Measurements from ENCODE around the gene RBM10. TPM values are rescaled to one million over a fixed set of nuclear protein-coding genes. Genes with fewer than 3 reads are reported as not detected.

Gene RBM10
- total RNA-seq, 3 donors from 2014 or later, result 28.2 to 33.1 (median 31.0) TPM

DNA sequence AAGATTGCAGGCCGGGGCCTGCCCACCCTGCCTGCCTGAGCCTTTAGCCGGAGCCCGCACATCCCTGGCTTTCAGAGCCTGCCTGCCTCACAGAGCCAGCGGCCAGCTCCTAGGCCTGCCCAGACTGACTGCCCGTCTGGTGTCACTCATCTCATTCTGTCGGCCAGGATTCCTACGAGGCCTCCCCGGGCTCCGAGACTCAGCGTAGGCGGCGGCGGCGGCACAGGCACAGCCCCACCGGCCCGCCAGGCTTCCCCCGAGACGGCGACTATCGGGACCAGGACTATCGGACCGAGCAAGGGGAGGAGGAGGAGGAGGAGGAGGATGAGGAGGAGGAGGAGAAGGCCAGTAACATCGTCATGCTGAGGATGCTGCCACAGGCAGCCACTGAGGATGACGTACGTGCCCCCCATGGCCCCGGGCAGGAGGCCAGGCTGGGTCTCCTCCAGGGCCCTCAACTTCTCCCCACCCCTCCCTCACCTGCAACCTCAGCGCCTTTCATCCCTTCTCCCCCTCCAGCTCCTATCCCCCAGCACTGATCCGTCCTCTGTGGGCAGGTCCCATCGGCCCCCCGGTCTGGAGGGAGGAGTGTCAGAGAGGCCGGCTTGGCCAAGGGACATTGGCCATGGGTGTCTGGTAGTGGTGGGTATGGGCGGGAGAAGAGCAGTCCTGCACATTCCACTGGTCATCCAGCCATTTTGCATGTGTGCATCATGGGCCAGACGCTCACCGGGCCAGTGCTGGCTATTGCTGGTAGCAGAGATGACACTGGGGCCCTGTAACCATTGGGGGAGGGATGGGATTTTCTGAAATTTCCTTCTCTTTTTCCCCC, 26.1 kb downstream of the RBM10 start:
- intact Hi-C loops (cut with DNase I; ENCODE audit: low total_unique reads), result no loop called here
- no peaks in the 10 kb centered on the region for H3K36me3 ChIP-seq
- peaks cover 0 to 72% of the 10 kb centered on the region in 2 donors for H3K27me3 ChIP-seq
- no peak overlapping the region for H3K27ac ChIP-seq
- no peak for DNase-seq (ENCODE audit: low spot score in 2 of 2)
- H3K9me3 ChIP-seq, result no peaks in the 10 kb centered on the region
- no peak for TF ChIP-seq POLR2A (IDR thresholded peaks at IDR 0.05)
- TF ChIP-seq, protein P1, sequence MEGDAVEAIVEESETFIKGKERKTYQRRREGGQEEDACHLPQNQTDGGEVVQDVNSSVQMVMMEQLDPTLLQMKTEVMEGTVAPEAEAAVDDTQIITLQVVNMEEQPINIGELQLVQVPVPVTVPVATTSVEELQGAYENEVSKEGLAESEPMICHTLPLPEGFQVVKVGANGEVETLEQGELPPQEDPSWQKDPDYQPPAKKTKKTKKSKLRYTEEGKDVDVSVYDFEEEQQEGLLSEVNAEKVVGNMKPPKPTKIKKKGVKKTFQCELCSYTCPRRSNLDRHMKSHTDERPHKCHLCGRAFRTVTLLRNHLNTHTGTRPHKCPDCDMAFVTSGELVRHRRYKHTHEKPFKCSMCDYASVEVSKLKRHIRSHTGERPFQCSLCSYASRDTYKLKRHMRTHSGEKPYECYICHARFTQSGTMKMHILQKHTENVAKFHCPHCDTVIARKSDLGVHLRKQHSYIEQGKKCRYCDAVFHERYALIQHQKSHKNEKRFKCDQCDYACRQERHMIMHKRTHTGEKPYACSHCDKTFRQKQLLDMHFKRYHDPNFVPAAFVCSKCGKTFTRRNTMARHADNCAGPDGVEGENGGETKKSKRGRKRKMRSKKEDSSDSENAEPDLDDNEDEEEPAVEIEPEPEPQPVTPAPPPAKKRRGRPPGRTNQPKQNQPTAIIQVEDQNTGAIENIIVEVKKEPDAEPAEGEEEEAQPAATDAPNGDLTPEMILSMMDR (IDR thresholded peaks at IDR 0.05), result no peak
- no peak for TF ChIP-seq POLR2AphosphoS5 (IDR thresholded peaks at IDR 0.05)
- no peaks in the 10 kb centered on the region for H3K4me1 ChIP-seq
- no peak overlapping the region for H3K4me3 ChIP-seq

DNA sequence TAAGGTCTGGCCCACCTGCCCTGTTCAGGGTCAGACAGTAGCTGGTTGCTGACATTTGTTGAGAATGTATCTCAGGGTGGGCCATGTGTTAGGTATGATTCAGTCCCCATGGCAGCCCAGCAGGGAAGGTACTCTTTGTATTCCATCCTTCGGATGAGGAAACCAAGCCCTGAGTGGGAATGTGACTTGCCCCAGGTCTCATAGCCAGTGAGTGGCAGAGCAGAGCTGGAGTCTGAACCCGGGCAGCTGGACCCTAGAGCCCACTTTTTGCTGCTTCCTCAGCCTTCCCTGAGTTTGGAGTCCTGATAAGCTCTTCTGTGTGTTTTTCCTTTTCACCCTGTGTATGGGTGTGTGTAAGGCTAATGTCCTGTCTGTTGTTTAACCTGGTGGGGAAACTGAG, 27.0 kb downstream of the RBM10 start:
- intact Hi-C loops (cut with DNase I; ENCODE audit: low total_unique reads), result no loop called here
- TF ChIP-seq, protein P1 (IDR thresholded peaks at IDR 0.05), result no peak
- TF ChIP-seq POLR2AphosphoS5 (IDR thresholded peaks at IDR 0.05), result no peak
- TF ChIP-seq POLR2A (IDR thresholded peaks at IDR 0.05), result no peak
- H3K9me3 ChIP-seq, result no peaks in the 10 kb centered on the region
- peaks cover 0 to 81% of the 10 kb centered on the region in 2 donors for H3K27me3 ChIP-seq
- H3K36me3 ChIP-seq, result no peaks in the 10 kb centered on the region
- H3K4me1 ChIP-seq, result no peaks in the 10 kb centered on the region
- H3K4me3 ChIP-seq, result no peak overlapping the region
- H3K27ac ChIP-seq, result no peak overlapping the region
- DNase-seq (ENCODE audit: low spot score in 2 of 2), result no peak

- Histone ChIP-seq H3K27ac (no peak overlapping the region), H3K4me1 (no peaks in the 10 kb centered on the region), H3K27me3 (peaks cover 0 to 86% of the 10 kb centered on the region in 2 donors), H3K9me3 (no peaks in the 10 kb centered on the region), H3K36me3 (no peaks in the 10 kb centered on the region), H3K4me3 (no peak overlapping the region)
- no peak for DNase-seq (ENCODE audit: low spot score in 2 of 2)
- TF ChIP-seq POLR2AphosphoS5 (IDR thresholded peaks at IDR 0.05), result no peak
- TF ChIP-seq POLR2A (IDR thresholded peaks at IDR 0.05), result no peak
- TF ChIP-seq, protein P1 (IDR thresholded peaks at IDR 0.05), result no peak
- intact Hi-C loops (cut with DNase I; ENCODE audit: low total_unique reads), result no loop called here
Observed at GRCh38 chrX:47172549-47172948, 27.5 kb downstream of the RBM10 start.

DNA sequence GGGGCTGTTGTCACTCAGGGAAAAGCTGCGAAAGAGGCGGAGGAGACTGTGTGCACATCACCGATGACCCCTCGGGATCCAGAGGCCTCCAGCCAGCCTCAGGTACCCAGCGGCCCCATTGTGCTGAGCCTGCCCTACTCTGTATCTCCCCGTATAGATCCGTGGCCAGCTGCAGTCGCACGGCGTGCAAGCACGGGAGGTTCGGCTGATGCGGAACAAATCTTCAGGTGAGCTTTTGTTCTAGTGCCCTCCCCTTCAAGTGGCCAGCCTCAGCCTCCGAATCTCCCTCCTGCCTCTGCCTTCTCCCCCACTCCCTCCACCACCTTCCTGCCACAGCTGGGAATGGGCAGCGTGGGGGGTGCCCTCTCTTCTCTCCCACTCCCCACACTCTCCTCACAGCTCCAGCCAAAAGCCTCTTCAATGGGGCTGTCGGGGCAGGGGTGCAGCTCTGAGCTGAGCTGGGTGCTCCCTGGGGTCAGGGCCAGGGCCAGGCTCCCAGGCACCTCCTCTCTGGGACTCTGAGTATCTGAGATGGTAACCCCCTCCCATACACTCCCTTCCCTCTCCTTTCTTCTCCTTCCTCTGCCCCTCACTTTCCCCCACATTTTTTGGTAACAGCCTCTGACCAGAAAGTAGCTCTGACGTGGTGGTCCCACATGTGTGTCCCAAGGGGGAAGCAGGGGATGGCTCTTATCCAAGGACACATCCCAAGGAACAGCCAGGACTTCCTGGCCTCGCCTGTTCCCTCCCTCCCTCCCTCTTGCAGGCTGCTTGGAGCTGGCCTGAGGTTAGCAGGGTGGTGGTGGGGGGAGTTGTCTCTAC, 28.2 kb downstream of the RBM10 start:
- H3K4me3 ChIP-seq, result no peak overlapping the region
- H3K27ac ChIP-seq, result no peak overlapping the region
- H3K4me1 ChIP-seq, result no peaks in the 10 kb centered on the region
- peaks cover 0 to 93% of the 10 kb centered on the region in 2 donors for H3K27me3 ChIP-seq
- H3K9me3 ChIP-seq, result no peaks in the 10 kb centered on the region
- DNase-seq (ENCODE audit: low spot score in 2 of 2), result no peak
- intact Hi-C loops (cut with DNase I; ENCODE audit: low total_unique reads), result no loop called here
- no peaks in the 10 kb centered on the region for H3K36me3 ChIP-seq
- TF ChIP-seq POLR2AphosphoS5 (IDR thresholded peaks at IDR 0.05) (no peak), POLR2A (IDR thresholded peaks at IDR 0.05) (no peak)
- TF ChIP-seq, protein P1 (IDR thresholded peaks at IDR 0.05), result no peak

DNA sequence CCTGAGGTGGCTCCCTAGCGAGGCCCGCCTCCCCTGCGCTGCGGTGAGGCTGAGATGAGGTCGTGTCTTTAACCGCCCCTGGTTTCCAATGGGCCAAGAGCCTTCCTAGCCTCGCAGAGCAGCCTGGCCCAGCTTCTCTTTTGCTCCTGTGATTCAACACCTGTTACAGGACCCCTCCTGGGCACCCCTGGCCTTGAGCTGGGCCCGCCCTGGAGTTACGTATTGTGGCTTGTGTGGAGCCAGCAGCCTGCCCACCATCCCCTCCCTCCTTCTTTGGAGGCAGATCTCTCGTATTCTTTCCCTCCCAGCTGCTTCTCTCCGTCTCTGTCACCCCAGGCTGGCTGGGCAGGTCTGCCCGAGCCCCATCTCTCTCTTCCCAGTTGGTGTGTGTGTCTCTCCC, 29.4 kb downstream of the RBM10 start:
- intact Hi-C loops (cut with DNase I; ENCODE audit: low total_unique reads), result no loop called here
- H3K27ac ChIP-seq, result no peak overlapping the region
- DNase-seq (ENCODE audit: low spot score in 2 of 2), result no peak
- TF ChIP-seq POLR2AphosphoS5 (IDR thresholded peaks at IDR 0.05), result no peak
- TF ChIP-seq, protein P1 (IDR thresholded peaks at IDR 0.05), result no peak
- no peak for TF ChIP-seq POLR2A (IDR thresholded peaks at IDR 0.05)
- H3K9me3 ChIP-seq, result no peaks in the 10 kb centered on the region
- H3K4me1 ChIP-seq, result no peaks in the 10 kb centered on the region
- H3K4me3 ChIP-seq, result no peak overlapping the region
- peaks cover 0 to 95% of the 10 kb centered on the region in 2 donors for H3K27me3 ChIP-seq
- no peaks in the 10 kb centered on the region for H3K36me3 ChIP-seq
